ENCODE data around the gene TNIK.

DNA sequence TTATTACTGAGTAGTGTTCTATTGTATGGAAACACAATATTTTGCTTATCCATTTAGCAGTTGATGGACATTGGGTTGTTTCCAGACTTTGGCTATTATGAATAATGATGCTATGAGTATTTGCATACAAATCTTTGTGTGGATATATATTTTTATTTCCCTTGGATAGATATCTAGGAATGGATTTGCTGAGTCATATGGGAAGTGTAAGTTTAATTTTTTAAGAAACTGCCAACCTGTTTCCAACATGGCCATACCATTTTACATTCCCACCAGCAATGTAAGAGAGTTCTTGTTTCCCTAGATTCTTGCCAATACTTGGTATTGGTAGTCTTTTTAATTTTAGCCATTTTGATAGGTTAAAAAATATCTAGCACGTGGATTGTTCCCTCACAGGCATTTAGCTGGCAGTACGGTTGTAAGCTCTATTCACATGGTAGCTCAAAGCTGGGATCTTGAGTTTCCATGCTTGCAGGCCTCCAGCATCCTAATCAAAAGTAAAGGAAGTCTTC is 45.7 kb upstream of the TNIK start:
- TF ChIP-seq CTCF (conservative IDR thresholded peaks at IDR 0.05; ENCODE audit: low read length): no peak
- TF ChIP-seq EZH2phosphoT487 (IDR thresholded peaks at IDR 0.05; ENCODE audit: borderline replicate concordance): no peak

Measured in Loucy (cell line).